ENCODE data around the gene DNAJC16.

The DNAJC16 gene

GRCh38 chr1:15542388-15543250, 16.0 kb downstream of the DNAJC16 start:
- no peak for DNase-seq

GRCh38 chr1:15543251-15543588, 16.6 kb downstream of the DNAJC16 start:
- DNase-seq, result no peak

DNA sequence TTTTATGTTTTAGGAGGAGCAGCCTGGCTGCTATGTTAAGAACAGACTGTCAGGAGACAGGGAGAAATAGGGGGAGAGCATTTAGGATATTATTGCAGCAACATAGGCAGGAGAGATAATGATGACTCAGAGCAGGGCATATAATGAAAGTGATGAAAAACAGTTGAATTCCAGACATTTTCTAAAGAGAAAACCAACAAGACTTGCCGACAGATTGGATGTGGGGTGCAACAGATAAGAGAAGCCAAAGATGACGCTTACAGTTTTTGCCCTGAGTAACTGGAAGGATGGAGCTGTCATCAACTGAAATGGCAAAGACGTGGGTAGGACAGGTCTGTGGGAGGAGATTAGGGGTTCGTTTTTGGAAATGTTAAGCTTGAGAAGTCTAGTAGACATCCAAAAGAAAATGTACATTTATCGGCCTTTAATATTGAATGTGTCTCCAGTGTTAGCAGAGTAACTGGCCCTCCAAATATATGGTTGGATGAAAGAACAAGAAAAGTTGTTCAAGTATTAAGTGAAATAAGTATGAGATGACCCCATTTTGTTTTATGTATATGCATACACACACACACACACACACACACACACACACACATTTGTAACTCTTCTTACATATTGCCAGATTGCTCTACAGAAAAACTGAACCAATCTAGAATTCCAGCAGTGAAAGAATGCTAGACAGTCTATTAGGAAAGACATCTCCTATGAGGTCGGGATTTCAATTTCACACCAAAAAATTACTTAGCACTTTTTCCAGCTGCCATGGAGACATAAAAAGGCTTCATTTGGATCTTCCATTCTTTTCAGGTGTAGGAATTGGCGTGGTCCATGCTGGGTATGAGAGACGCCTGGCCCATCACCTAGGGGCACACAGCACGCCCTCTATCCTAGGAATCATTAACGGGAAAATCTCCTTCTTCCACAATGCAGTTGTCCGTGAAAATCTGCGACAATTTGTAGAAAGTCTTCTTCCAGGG, 17.2 kb downstream of the DNAJC16 start:
- no peak for DNase-seq

GRCh38 chr1:15546641-15547040, 20.0 kb downstream of the DNAJC16 start:
- no peak for DNase-seq

DNA sequence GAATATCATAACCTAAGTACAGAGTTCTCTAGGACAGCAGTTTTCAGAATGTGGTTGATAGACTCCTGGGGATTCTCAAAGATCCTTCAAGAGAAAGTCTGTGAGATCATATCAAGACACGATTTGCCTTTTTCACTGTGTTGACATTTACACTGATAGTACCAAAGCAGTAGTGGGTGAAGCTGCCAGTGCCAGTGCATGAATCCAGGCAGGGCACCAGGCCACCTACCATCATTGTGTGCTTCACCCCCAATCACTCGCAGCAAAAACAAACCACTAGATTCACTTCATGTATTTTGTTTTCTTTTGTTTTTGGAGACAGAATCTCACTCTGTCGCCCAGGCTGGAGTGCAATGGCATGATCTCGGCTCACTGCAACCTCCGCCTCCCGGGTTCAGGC, 23.9 kb downstream of the DNAJC16 start:
- no peak for DNase-seq

GRCh38 chr1:15557008-15557407, 30.4 kb downstream of the DNAJC16 start:
- no peak for DNase-seq

DNA sequence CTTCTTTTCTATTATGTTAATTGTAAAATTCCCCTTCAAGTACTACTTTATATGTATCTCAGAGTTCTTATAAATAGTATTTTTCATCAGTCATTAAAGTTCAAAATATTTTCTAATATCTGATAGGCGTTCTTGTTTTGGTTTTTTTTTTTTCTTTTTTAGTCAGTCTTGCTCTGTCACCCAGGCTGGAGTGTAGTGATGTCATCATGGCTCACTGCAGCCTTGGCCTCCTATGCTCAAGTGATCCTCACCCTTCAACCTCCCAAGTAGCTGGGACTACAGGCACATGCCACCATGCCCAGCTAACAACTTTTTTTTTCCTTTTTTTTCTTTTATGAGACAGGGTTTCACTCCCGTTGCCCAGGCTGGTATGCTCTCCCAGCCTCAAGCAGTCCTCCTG, 30.9 kb downstream of the DNAJC16 start:
- no peak for DNase-seq

- DNase-seq, result no peak
Observed at GRCh38 chr1:15558516-15558915, 31.9 kb downstream of the DNAJC16 start.

- DNase-seq, result no peak
Observed at GRCh38 chr1:15559189-15559810, 32.7 kb downstream of the DNAJC16 start.

GRCh38 chr1:15568387-15569073, 41.9 kb downstream of the DNAJC16 start:
- DNase-seq, result no peak

- no peak for DNase-seq
Observed at GRCh38 chr1:15570861-15571260, 44.2 kb downstream of the DNAJC16 start.

- DNase-seq, result no peak
Observed at GRCh38 chr1:15571266-15571665, 44.6 kb downstream of the DNAJC16 start.

- DNase-seq, result no peak
Observed at GRCh38 chr1:15573477-15573876, 46.8 kb downstream of the DNAJC16 start.

DNA sequence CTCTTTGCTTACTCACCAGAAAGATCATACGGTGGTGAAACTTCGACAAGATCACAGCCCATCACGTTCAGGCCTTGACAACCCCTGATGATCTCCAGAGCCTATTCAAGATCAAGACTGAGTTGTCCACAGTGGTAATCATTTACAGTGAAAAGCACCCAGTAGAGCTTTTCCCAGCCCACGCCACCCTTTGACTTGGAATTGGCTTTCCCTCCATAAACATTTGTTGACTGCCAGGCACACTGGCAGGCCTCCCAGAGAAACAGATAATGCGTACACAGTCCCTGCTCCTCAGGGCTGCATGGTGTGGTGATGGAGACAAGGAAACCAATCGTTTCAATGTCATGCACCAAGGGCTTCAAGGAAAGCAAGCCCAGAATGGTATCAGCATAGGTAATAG, 48.1 kb downstream of the DNAJC16 start:
- DNase-seq, result no peak

- no peak for DNase-seq
Observed at GRCh38 chr1:15575549-15576150, 49.0 kb downstream of the DNAJC16 start.

- no peak for DNase-seq
Observed at GRCh38 chr1:15577691-15578090, 51.0 kb downstream of the DNAJC16 start.

DNA sequence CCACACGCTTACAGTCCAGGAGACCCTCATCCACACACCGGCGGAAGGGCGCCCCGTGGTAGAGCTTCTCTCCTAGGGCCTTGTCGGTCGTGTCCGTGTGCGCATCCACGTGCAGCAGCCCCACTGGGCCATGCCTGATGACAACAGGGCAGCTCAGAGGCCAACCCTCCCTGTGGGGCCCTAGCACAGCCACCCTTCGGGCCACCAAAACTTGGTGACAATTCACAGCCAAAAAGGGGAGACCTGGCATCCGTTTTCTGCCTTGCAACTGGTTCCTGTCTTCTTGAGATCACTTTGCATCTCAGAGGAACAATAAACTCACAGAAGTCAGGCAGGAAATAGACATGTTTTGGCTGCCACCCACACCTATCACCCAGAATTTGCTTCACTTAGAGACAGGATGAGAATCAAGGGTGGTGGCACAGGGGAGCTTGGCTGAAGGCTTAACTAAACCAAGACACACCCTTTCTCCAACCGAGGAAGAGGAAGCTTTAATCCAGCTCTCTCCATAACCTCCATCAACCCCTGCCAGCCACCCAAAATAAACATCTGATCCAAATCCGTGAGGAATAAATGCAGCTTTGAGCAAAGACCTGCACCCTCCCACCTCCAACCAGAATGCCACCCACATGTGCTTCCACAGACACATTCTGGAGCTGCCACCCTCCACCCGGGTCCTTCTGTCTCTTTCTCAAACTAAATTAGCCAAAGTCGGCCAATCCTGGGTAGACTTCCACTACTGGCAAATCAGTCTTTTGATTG, 52.5 kb downstream of the DNAJC16 start:
- DNase-seq, result peak; percentile 51

DNA sequence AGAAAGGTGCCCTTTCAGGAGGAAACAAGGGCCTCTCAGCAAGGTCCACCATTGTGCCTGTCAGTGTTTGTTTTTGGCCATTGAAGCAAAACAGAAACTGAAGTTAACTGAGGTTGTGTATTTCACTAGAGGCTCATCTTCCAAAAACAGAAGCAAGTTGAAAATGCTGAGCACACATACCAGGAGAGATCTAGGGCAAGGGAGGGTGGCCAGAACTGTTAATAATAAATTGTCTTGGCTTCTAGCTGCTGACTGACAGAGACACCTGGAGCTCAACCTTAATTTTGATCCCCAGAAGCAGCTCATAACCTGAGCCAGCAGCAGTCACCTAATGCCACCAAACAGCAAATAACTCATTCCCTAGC, 53.0 kb downstream of the DNAJC16 start:
- peak; percentile 13 for DNase-seq

DNA sequence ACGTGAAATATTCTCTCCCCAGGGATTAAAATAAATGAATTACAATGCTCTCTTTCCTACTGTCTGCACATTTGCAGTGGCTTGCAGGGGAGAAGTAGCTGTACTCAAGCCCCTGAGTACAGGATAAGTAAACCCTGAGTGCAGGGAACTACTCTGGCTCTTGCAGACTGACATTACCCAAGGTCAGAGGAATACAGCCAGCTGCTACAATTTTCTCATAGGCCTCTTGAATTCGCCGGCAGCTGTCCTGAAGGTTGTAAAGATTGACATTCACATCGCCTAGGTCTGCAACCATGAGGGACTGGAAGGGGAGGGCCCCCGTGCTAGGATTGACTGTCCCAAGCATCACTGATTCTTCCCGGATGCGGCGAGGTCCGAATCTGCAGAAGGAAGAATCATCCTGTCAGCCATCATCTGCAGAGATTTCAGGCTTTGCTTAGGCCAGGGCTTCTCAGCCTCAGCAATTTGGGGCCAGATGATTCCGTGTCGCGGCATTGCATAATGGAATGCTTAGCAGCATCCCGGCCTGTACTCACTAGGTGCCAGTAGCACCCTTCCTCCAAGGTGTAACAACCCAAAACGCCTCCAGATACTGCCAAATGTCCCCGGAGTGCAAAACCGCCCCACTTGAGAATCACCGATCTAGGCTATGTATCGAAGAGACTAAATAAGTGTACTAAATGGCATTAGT, 56.5 kb downstream of the DNAJC16 start:
- no peak for DNase-seq

DNA sequence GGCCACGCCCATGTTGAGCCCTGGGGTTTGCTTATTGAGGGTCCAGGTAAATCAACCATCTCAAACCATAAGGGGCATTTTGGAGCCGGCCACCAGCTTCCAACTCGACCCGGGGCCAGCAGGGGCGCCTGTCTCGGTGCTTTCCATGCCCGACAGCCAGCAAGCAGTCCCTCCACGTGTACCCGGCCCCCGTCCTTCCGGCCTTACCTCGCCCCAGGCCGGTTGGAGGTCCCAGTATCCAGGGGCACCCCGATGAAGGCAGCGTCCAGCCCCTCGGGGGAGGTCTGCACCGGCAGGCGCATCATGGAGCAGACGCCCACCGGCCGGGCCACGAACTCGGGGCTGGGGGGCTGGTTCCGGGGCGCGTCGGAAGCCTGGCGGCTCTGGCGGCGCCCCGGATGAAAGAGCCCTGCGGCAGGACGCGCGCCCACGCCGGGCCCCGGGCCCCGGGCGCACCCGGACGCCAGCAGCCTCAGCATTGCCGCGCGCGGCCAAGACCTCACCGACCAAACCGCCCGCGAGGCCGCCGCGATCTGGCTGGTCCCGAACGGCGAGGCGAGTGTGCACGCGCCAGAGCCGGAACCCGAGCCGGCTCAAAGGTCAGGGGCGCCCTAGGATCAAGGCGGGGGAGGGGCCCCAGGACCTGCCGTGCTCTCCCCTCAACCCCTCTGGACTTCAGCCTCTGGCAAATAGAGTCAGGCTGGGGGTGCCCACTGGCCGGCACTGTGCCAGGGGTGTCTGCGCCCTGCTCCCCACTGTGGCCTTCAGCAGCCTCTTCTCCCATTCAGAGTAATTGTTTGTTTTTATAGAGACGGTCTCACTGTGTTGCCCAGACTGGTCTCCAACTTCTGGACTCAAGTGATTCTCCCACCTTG, 58.1 kb downstream of the DNAJC16 start, which contains the start of gene AGMAT:
Gene AGMAT, minus strand, starts transcription at position 563 of the 875 bp plus-strand sequence. Its CDS starts 84 bp downstream, at position 479.
- DNase-seq, result peak; percentile 56

Data from CD4-positive, alpha-beta T cell treated with Interleukin-21 for 1 hour (primary cell).